Stimulated activated CD4-positive, alpha-beta T cell treated with anti-CD3 and anti-CD28 coated beads, Interleukin-12 subunit alpha, Interleukin-12 subunit beta, amount 100 ng/mL, for 48 hours (primary cell): ENCODE results near the gene CPE.

Experiments
- DNase-seq, 3 donors: peaks; one replicate each; pipeline ENCODE4 v3.0.0-alpha.2; 2020; ENCODE audit warnings: low read depth in 2 of 3, low spot score in 1 of 3

Gene CPE

GRCh38 chr4:165506849-165507248 lies 128.0 kb downstream of the CPE start:
- no peak for DNase-seq

- DNase-seq = no peak
Observed at GRCh38 chr4:165507381-165507780, 128.6 kb downstream of the CPE start.

GRCh38 chr4:165508372-165509120 lies 129.7 kb downstream of the CPE start:
- DNase-seq = no peak

GRCh38 chr4:165512424-165512823 lies 133.6 kb downstream of the CPE start:
- no peak for DNase-seq

- DNase-seq = no peak
Observed at GRCh38 chr4:165514739-165515138, 135.9 kb downstream of the CPE start.

- no peak for DNase-seq
Observed at GRCh38 chr4:165515201-165515600, 136.4 kb downstream of the CPE start.

GRCh38 chr4:165516281-165516833 lies 137.5 kb downstream of the CPE start:
- DNase-seq = no peak

- DNase-seq = no peak
Observed at GRCh38 chr4:165517216-165517615, 138.4 kb downstream of the CPE start.

- no peak for DNase-seq
Observed at GRCh38 chr4:165518024-165518616, 139.3 kb downstream of the CPE start.

- no peak for DNase-seq
Observed at GRCh38 chr4:165518686-165519085, 139.9 kb downstream of the CPE start.

GRCh38 chr4:165519591-165519990 lies 140.8 kb downstream of the CPE start:
- no peak for DNase-seq

- DNase-seq = no peak
Observed at GRCh38 chr4:165520086-165520485, 141.3 kb downstream of the CPE start.

GRCh38 chr4:165522050-165522449 lies 143.2 kb downstream of the CPE start:
- DNase-seq = no peak

GRCh38 chr4:165524532-165525190 lies 145.9 kb downstream of the CPE start:
- no peak for DNase-seq

GRCh38 chr4:165532976-165533375 lies 154.2 kb downstream of the CPE start:
- DNase-seq = no peak

- DNase-seq = peak in 1 of 3 donors; percentile 6
Observed at GRCh38 chr4:165537028-165537648, 158.3 kb downstream of the CPE start.

GRCh38 chr4:165539801-165540200 lies 161.0 kb downstream of the CPE start:
- DNase-seq = no peak

GRCh38 chr4:165540206-165540830 lies 161.5 kb downstream of the CPE start:
- DNase-seq = no peak

- no peak for DNase-seq
Observed at GRCh38 chr4:165541851-165542459, 163.1 kb downstream of the CPE start.

GRCh38 chr4:165542476-165542875 lies 163.7 kb downstream of the CPE start:
- no peak for DNase-seq
